Myocyte (in vitro differentiated cells): ENCODE data around the gene CADPS2. TPM values are rescaled to one million over a fixed set of nuclear protein-coding genes. Genes with fewer than 3 reads are reported as not detected.
A peak's percentile ranks its signal among the peaks of the same experiment; 100 is the strongest.

Experiments used
- DNase-seq: peaks from one replicate; pipeline ENCODE4 v3.0.0-alpha.2; 2012; ENCODE audit warnings: low read depth
- polyA plus RNA-seq: library from polyadenylated mRNA; unstranded; fragments of >200 nt; gene quantifications from one replicate; pipeline ENCODE4 v1.2.1, GENCODE V29; 2012; ENCODE audit warnings: missing spikeins
- total RNA-seq: library from RNA; depleted of rRNA; stranded (reverse); fragments of >200 nt; gene quantifications from 2 replicates; pipeline ENCODE4 v1.2.3, GENCODE V29; 2014

The CADPS2 gene
- 0.80 and 0.88 TPM in 2 replicates for total RNA-seq
- 0.16 TPM for polyA plus RNA-seq

DNA sequence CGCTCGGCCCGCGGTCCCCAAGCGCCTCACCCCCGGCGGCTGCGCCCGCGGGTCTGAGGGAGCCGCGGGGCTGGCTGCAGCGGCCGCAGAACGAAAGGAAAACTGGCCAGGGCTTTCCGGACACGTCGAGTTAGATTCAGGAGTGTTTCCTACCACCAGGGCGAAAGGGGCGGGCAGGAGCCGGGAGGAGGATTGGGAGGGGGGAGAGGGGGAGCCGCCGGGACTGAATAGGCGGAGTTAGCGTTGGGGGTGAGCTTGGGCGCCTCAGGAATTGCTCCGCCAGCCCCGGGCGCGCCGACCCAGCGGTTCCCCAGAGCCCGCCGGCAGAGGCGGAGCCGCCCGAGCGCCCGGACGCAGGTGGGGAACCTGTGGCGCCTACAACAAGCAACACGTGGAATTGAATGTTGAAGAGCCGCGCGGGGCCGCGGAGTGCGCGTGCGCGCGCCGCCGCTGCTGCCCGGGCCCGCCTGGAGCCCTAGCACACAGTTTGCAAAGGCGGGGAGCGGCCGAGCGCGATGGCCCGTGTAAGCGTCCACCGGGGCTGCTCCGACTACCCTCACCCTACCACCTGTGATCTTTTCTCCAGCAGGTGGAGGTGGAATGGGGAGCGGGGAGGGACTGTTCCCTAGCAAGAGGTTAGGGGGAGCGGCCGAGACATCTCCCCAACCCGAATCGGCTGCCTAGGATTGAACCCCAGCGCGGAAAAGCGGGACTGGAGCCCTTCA lies at the start of gene CADPS2:
Gene CADPS2, minus strand, starts transcription at position 104 of the 725 bp plus-strand sequence. CDS start 123 bp downstream, outside the sequence.
- peak; percentile 63 for DNase-seq

DNA sequence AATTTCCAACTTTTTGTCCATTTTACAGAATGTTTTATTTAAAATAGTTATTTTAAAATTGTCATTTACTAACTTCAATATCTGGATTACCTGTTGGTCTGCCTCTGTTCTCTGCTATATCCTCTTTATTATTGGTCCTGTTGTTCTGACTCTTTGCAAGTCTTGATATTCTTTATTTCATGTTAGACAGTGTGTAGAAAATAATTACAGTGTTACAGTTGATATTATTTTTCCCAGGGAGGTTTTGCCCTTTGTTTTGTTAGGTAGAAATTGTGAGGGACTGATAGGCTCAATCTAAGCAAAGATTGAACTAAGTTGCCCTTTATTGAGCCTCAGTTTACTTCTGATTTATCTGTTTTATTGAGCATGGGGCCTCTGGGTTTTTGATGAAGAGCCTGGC lies 49.4 kb upstream of the CADPS2 start:
- no peak for DNase-seq

DNA sequence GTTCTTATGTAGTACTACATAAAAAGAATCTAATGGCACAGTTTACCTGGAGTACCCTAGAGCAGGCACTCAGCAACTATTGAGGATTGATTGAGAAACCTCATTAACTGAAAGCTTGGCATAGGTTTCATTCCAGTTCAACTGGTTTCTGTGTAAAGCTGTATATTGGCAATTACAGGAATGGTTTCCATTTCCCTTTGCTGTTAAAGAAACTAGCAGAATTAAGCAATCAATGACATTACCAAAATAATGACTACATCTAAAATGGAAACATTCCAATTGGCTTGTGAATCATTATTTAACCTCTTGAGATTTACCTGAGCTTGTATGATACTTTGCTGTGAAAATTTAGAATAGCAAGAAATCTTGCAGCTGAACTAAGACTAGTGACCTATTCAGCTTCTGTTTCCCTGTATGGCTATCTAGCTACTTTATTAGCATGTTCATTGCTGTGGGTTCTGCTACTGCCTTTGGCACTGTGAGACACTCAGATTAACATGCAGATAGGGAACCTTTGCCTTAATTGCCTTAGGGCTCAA lies 33.5 kb upstream of the CADPS2 start:
- no peak for DNase-seq

DNA sequence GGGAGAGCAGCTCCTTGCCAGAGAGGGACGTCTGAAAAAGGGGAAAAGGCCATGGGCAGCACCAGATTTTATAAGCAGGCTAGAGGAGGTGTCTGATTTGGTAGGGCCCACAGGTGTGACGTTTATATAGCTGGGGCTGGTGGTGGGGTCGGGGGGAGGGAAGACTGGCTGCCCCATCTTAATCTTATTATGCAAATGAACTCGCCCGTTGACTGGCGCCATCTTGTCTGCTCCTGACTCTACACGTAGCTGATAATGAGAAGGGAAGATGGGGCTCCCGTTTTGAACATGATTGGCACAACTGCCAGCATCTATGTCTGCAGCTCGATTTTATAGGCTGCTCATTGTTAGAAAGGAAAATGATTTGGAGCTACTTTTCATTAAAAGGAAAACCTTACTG lies 28.6 kb upstream of the CADPS2 start:
- DNase-seq = no peak

DNA sequence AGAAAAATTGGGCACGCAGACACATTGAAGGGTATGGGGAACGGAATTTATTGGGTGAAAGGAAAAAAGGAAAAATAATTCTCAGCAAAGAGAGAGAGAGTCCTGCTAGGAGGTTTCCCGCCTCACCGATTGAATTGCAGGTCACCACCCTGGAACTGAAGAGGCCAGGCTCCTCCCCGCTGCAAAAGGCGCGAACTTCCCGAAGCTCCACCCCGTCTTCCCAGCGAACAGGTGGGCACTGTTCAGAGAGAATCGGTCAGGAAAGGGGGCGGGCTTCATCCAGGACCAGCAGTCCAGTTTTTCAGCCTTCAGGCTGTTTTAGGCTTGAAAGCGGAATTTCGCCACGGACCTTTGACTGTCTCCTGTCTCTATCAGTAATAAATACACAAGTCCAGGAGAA lies 27.3 kb upstream of the CADPS2 start:
- no peak for DNase-seq

DNA sequence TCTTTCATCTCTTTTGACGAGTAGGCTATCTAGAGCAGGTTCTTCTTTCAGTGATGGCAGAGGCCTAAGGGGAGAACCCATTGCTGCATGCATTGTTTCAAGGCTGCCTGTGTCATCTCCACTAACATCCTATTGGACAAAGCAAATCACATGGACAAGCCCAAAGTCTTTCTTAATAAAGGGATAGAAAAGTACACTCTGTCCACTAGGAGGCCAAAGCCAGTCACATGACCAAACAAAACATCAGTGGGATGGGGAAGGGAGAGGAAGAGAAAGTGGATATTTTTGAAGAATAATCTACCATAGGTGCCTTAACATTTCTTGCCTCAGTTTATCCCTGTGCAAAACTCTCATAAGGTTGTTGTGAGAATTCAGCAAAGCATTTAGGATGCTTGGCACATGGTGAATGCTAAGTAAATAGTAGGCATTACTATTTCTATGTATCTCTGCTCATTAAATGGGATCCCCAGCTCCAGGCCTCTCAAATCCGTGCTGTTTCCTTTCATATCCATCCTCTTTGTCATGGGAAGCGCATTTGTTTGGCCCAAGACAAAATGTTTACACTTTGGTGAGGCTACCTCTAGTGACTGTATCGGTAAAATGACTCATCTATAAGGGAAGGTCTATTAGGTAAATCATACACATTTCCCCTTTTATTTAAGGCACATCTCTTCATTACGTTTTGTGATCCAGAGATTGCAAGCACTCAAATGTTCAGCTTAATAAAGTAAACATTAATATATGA lies 16.7 kb upstream of the CADPS2 start:
- DNase-seq = peak; percentile 4

DNA sequence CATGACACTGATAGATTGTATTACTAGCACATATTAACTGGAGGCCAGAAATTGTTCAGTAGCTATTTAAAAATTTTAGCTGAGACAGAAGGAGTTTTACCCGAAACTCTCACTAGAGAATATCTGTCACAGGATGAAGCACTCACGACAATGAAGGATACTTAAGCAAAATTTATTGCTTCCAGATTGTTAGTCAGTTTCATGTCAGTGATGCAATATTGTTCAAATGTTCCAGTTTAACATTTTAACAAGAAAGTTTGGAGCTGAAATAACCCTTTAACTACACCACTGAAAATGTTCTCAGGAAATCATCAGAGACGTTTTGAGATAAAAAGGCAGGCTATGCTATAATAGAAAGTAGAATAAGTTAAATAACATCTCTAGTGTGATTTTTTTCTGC lies 15.0 kb upstream of the CADPS2 start:
- DNase-seq = no peak

DNA sequence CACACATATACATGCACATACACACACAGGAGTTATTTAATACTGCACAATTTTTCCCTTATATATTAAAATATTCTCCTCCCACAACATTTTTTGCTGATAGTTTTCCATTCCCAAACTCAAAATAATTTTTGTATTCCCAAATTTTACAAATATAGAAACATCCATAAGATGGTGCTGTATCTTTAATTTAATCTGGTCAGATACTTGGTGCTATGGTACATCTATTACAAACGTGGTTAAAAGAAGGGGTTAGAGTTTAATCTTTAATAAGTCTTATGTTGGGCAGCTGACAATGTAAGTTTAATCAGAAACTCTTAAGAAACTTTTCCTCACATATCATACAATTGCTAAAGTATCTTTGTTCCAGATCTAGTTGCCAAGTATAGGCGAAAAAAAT lies 10.2 kb upstream of the CADPS2 start:
- peak; percentile 3 for DNase-seq

DNA sequence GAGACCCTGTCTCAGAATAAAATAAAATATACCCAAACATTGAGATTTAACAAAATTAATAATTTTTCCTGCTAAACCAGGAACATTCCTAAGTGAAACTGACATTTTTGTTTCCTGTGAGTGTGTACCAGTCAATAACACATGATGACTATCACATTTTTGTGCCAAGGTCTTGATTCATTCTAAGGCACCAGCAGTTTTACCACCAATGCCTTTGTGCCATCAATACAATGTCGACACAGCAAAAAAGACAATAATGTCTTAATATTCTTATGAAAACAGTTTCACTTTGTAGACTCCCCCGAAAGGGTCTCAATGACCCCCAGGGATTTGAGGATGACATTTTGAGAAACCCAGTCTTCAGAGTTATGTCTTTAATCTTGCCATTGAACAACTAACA lies 7.2 kb upstream of the CADPS2 start:
- DNase-seq = no peak

DNA sequence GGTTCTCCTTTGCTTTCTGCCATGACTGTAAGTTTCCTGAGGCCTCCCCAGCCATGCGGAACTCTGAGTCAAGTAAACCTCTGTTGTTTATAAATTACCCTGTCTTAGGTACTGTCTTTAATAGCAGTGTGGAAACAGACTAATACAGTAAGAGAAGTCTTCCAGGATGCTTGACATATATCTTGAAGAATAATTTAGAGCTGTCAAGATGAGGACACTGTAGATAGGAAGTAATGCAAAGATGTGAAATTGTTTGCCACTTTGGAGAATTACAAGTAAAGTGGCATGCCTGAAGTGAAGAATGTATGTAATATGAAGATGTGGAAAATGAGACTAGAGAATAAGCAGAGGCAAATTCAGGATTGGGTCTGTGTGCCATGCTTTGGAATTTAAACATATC lies 2.9 kb upstream of the CADPS2 start:
- DNase-seq = no peak

DNA sequence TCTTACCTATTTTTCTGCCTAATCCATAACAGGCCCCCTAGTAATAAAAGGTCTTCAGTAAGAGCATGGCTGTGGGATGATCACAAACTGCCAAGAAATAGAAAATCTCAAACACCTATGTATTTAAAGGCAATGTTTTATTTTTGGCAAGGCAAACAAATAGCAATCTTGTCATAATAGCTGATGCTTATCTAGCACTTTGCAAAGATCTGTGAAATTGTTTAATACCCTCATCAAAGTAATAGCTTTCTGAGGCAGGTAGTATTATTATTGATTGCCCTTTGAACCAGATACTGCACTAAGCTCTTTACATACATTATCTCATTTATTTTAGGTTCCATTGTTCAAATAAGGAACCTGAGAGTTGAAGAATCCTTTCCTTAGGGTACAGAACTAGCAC lies 1.6 kb upstream of the CADPS2 start:
- DNase-seq = no peak

DNA sequence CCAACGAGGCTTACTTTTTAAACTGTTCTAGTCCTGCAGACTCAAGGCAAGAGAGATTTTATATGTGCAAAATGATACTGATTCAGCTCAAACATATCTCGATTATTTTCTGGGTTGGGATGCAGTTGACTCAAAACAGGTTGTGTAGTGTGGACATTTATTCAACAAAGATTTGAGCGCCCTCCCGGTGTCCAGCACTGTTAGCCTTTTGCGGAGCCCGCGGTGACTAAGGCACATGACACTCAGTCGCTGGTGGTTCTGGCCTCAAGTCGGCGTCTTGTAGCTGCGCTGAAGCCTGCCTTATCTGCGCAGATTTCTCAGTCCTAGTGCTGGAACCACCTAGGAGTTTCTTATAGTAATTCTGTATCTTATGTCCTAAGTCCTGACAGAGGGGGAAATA lies 938 bp upstream of the CADPS2 start:
- DNase-seq = peak; percentile 70

DNA sequence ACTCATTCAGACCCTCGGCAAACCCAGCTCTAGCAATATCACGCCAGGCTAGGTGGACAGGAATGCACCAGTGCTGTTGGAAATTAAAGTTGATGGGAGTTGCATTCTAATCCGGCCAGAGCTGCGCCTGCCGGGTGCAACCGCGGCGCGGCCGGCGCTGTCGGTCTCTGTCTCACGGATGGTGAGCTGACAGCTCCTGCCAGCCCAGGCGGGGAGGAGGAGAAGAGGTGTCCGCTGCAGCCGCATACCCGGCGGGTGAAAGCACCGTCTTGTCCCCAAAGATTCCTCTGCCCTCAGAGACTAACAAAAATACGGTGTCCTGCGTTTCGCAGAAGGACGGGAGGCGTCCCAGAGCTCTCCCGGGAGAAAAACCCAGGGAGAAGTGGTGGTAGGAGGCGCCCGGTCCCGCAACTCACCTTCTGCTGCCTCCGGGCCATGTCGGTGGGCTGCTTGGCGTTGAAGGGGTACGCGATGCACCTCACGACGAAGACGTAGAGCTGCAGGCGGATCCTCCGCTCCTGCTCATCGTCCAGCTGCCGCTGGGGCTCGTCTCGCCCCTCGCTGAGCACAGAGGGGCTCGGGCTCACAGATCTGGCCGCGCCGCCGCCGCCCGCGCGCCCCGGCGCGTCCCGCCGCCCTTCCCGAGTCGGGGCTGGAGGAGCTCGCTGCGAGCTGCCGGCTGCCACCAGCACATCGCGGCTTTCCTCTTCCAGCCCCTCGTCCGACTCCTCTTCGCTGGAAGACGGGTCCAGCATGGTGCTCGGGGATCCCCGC lies 490 bp downstream of the CADPS2 start:
- DNase-seq = peak; percentile 5

DNA sequence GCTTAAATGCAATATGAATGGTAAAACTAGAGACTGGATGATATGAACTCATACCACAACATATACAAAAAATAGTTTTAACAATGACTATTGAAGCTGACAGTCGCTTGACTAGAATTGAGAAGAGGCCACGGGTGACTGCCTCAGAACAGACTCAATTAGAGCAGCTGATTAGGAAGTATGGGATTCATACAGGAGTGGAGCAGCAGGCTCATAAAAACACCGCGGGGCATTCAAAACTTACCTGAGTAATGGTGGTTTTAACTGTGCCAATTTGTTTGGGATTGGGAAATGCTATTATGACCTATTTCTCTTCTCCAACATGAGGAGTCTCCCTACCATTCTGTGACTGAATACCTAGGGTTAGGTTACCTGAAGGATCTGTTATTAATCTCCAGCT lies 2.1 kb downstream of the CADPS2 start:
- no peak for DNase-seq

DNA sequence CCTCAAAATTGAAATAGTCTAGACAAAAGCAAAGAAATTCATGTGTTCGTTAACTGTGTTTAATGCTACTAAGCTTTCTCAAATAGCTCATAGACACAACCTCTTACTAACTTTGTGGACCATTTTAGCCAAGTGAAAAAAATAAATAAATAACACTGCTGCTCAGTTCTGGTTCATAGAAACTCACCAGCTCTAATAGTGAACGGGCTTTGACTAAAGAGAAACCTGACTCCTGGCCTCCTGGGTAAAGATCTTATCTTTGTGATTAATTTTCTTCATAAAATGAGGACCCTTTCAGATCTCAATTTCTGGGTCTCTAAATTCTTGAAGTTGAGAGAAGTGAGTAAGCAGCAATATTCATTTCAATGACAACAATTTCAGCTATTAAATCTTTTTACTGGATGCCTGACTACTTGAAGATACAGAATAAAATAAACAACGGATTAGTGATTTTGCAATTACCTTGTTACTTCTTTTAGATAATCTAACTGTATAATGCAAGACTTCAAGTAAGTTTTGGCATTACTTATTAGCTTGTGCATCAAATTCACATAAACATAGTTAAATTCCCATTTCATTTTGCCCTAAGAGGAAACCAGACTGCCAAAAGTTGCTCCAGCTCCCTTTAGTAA lies 3.1 kb downstream of the CADPS2 start:
- no peak for DNase-seq

DNA sequence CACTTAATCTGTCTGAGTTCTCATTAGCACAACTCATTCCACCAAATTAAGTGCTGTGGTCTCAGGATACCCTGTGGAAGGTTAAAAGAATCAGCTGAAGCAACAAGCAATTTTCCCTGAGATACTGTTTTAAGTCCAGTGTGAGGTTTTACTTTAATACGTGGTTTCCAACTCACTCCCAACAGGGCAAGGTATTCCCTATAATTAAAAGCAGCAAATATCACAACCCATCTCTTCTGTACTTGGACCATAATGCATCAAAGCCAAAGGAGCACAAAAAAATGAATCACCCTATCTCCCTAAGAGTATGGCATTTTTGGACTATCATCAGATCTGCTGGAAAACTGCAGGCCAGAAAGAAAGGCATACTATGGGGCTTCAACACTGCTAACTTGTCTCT lies 4.9 kb downstream of the CADPS2 start:
- no peak for DNase-seq

DNA sequence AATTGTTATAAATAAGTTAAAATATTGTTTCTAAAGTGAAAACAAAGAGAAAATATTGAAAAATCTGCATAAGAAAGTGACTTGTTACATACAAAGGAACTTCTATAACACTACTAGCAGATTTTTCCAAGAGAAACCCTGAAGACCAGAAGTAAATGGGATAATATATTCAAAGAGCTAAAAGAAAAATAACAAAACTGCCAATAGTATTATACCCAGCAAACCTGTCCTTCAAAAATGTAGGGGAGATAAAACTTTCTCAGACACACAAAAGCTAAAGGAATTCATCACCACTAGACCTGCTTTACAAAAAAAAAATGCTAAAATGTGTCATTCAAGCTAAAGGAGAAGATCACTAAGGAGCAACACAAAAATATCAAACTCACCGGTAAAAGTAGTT lies 17.0 kb downstream of the CADPS2 start:
- DNase-seq = no peak

DNA sequence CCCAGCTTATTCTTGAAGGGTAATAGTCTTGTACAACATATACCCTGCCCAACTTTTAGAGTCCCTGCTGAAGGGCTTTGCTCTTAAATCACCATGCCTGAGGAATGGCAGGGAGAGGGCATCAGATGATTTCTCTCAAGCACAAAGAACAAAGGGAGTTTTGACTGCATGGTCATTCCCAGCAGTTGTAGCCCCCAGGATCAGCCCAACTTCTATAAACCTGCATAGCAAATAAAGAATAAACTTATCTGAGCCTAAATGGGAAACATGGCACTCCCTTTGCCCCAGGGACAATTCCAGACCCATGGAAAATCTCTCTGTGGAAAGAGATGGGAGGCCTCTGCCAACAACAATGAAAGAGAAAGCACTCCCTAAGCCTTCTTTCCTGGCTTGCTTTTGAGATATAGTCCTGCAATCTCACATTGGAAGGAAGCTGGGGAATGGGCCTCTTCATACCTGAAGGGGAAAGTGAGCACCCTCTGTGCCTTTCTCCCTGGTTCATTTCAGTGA lies 18.7 kb downstream of the CADPS2 start:
- no peak for DNase-seq

DNA sequence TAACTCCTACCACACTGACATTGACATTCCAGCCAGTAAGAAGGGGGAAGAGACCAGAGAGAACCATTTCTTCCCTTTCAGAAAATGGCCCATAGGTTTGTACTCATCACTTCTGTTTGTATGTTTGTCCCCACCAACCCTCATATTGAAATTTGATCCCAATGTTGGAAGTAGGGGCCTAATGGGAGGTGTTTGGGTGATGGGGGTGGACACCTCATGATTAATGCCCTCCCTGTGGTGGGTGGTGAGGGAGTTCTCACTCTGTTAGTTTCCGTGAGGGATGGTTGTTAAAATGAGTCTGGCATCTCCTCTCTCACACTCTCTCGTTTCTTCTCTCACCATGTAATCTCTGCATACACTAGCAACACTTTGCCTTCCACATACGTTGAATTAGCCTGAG lies 21.4 kb downstream of the CADPS2 start:
- DNase-seq = no peak

DNA sequence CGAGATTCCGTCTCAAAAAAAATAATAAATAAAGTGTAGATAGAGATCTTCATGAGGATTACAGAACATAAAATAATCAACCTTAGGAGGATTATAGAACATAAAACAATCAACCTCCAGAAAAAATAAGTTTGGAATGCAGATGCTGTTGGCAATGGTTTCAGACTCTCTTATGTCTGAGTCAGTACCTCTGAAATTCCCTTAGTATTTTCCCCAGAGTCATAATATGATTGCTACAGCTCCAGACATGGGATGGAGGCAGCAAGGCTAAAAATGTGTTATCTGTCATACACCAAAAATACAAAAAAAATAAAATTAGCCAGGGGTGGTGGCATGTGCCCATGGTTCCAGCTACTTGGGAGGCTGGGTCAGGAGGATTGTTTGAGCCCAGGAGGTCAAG lies 22.2 kb downstream of the CADPS2 start:
- no peak for DNase-seq

DNA sequence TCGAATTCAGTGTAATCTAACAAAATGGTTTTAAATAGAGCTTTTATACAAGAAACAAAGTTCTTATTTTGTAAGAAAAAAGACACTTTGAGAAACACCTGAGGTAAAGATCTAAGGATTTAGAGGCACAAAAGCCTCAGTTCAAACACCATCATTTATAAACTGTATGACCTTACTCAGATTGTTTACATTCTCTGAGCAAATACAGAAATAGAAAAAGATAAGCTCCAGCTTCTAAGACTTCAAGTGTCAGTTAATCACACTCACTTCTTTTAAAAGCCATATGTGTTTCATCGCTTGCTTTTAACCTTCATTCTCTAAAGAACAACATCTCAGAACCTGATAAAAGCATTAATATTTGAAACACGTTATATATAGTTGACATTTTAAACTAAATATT lies 27.9 kb downstream of the CADPS2 start:
- no peak for DNase-seq
